Erythroblast (primary cell): Measurements from ENCODE around the gene RAP1GAP.

Experiments
- GATA1 ChIP-seq: IDR thresholded peaks from 2 replicates; pipeline ENCODE4 v1.6.1; 2011; ENCODE audit warnings: low read depth, mild to moderate bottlenecking, control low read depth, low read length, moderate library complexity
- POLR2A ChIP-seq: IDR thresholded peaks from 2 replicates; pipeline ENCODE4 v1.6.1; 2011; ENCODE audit warnings: mild to moderate bottlenecking, low read length

GRCh38 chr1:21584096-21584495 is 85.1 kb downstream of the RAP1GAP start:
- no peak for TF ChIP-seq POLR2A
- no peak for TF ChIP-seq GATA1
